Small intestine (tissue), 7 donors: ENCODE measurements around the gene FXN. TPM values are rescaled to one million over a fixed set of nuclear protein-coding genes. Genes with fewer than 3 reads are reported as not detected.
"Not testable (repeated sequence)": the region's sequence is repeated elsewhere in the genome, so short reads cannot be mapped to it uniquely, and the experiment has no call there.

ENCODE experiments used
- DNase-seq, 2 donors: peaks; one replicate each; pipeline versions ENCODE4 v3.0.0 to v3.0.0-alpha.2; 2013
- FAIRE-seq: peaks from 2 replicates; lab custom pipeline; 2012; peaks lifted over from hg19 to GRCh38; lab: Jason Lieb, UNC
- H3K27ac ChIP-seq, 3 donors: one replicate each; pipeline ENCODE4 v1.5.1; 2013; ENCODE audit warnings: low read length in 2 of 3, mild to moderate bottlenecking in 2 of 3, control low read depth in 1 of 3, inconsistent platforms in 1 of 3, low read depth in 1 of 3, moderate library complexity in 1 of 3
- H3K27me3 ChIP-seq, 3 donors: one replicate each; pipeline ENCODE4 v1.6.1; 2013; ENCODE audit warnings: low read length in 3 of 3, inconsistent platforms in 1 of 3; ENCODE audit not compliant: control insufficient read depth in 3 of 3, insufficient read depth in 3 of 3
- H3K36me3 ChIP-seq, 3 donors: one replicate each; pipeline ENCODE4 v1.6.1; 2013; ENCODE audit warnings: low read length in 3 of 3, inconsistent platforms in 1 of 3, low read depth in 1 of 3, mild to moderate bottlenecking in 1 of 3, moderate library complexity in 1 of 3; ENCODE audit not compliant: control insufficient read depth in 3 of 3, insufficient read depth in 2 of 3
- H3K4me1 ChIP-seq, 3 donors: one replicate each; pipeline ENCODE4 v1.6.1; 2013; ENCODE audit warnings: low read length in 2 of 3, inconsistent platforms in 1 of 3, low read depth in 1 of 3, mild to moderate bottlenecking in 1 of 3, moderate library complexity in 1 of 3; ENCODE audit not compliant: control insufficient read depth in 3 of 3, insufficient read depth in 2 of 3
- H3K4me3 ChIP-seq, 3 donors: one replicate each; pipeline ENCODE4 v1.5.1; 2013; ENCODE audit warnings: low read length in 3 of 3, control low read depth in 1 of 3, inconsistent platforms in 1 of 3, low read depth in 1 of 3, mild to moderate bottlenecking in 1 of 3, moderate library complexity in 1 of 3
- H3K9me3 ChIP-seq, 2 donors: one replicate each; pipeline ENCODE4 v1.6.1; 2013; ENCODE audit warnings: low read depth in 1 of 2, low read length in 1 of 2; ENCODE audit not compliant: control insufficient read depth in 2 of 2, insufficient read depth in 1 of 2
- WGBS, 3 donors: extraction: QIAGEN DNeasy Blood & Tissue Kit; methylation state at CpG; one replicate each; pipeline ENCODE4 v1.1.7; 2013; 5-methylcytosine and 5-hydroxymethylcytosine counted together
- polyA plus RNA-seq, 4 donors: library from polyadenylated mRNA; stranded (reverse) in 3 of 4; unstranded in 1 of 4; fragments of 200-250 nt in 3 of 4; fragments of 120-200 nt in 1 of 4; gene quantifications; one replicate each; pipeline versions ENCODE4 v1.2.1 to v1.2.3, GENCODE V29; 2013
- donor health status: healthy with polysubstance abuse.
- donor health status: control.
- donor health status: control.
- donor health status: Bipolar disorder and iron deficiency.
- donor health status: healthy.

FXN gene
- polyA plus RNA-seq, 4 donors = 2.7 to 16.6 (median 8.8) TPM

DNA sequence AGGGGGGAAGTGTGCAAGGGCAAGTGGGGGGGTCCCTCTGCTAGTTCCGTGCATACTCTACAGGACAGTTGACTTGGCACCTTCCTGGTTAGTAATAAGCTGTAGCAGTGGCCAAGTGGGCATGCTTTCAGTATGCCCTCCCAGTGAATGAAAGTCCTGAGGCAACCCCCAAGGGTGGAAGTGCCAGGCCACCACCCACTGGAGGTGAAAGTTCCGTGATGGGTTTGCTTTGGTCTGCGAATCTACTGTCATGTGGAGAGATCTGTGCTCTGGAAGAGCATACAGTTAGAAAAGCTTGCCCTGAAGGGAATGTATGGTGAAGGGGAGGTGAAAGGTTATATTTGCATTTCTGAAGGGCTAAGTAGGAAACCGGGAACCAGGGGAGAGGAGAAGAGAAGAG is 10.3 kb downstream of the FXN start:
- FAIRE-seq (no peak), DNase-seq (no peak)
- Histone ChIP-seq H3K27ac (no peak overlapping the region), H3K27me3 (no peaks in the 10 kb centered on the region), H3K9me3 (no peaks in the 10 kb centered on the region), H3K4me3 (no peak overlapping the region), H3K36me3 (peaks cover 0 to 30% (median 2%) of the 10 kb centered on the region in 3 donors), H3K4me1 (no peaks in the 10 kb centered on the region)
- 76 to 84% (median 83%) methylated on average over 4 of the region's 4 CpGs for WGBS, 3 donors

DNA sequence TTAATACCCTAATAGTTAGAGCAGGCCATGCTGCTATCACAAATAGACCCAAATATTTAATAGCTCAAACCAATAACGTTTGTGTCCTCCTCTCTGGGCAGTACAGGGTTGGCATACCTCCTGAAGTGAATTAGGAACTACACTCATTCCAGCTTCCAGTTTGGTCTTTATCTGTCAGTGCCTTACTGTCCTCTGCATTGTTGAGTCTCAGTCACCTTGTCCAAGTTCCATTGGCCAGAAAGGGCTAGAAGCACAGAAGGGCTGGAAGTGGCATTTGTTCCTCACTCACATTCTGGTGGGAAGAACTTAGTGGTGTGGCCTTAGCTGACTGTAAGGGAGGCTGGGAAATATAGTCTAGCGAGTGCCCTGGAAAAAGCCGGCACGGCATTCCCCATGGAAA is 11.2 kb downstream of the FXN start:
- H3K4me1 ChIP-seq = no peaks in the 10 kb centered on the region
- DNase-seq (no peak), FAIRE-seq (no peak)
- H3K4me3 ChIP-seq = no peak overlapping the region
- H3K27me3 ChIP-seq = no peaks in the 10 kb centered on the region
- peaks cover 0 to 26% (median 2%) of the 10 kb centered on the region in 3 donors for H3K36me3 ChIP-seq
- H3K27ac ChIP-seq = no peak overlapping the region
- H3K9me3 ChIP-seq = no peaks in the 10 kb centered on the region
- WGBS, 3 donors = 66 to 82% (median 70%) methylated on average over 4 of the region's 4 CpGs

DNA sequence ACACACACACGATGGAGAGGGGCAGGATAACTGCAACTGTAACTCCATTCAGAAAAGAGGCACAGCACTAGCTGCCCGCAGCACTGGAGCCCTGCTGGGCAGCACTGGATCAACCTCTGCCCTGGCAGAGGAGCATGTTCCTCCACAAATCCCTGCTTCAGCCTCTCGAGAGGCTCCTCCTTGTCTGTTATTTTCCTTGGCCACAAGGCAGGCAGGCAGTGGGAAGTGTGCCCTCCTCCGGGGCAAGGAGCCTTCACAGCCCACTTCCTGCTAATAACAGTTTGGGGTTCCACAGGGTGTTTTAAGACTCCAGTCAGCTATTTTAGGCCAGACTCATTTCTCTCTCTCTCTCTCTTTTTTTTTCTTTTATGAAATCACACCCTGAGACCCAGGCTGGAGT is 11.8 kb downstream of the FXN start:
- WGBS, 3 donors = 62 to 76% (median 74%) methylated on average over 4 of the region's 4 CpGs
- no peak overlapping the region for H3K27ac ChIP-seq
- no peak overlapping the region for H3K4me3 ChIP-seq
- no peaks in the 10 kb centered on the region for H3K27me3 ChIP-seq
- H3K4me1 ChIP-seq = no peaks in the 10 kb centered on the region
- H3K36me3 ChIP-seq = peaks cover 0 to 26% (median 2%) of the 10 kb centered on the region in 3 donors
- FAIRE-seq = no peak
- no peaks in the 10 kb centered on the region for H3K9me3 ChIP-seq
- no peak for DNase-seq

DNA sequence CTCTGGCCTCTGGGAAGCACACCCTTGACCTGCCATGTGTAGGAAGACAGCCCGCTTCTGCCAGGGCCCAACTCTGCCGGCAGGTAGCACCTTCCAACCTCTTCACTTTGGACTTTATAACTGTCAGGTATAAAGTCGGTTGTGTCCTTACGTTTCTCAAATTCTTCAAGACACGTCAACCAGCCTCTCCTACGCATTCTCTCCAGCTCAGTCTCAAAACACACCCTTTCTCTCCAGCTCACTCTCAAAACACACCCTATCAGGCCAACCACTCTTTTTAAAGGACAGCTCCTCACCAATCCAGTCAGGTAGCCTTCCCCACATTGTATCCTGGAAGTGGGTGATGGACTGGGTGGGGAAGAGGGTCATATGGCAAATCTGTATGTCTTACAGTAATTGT is 13.5 kb downstream of the FXN start:
- FAIRE-seq (no peak), DNase-seq (no peak)
- Histone ChIP-seq H3K4me3 (no peak overlapping the region), H3K27me3 (no peaks in the 10 kb centered on the region), H3K4me1 (no peaks in the 10 kb centered on the region), H3K27ac (no peak overlapping the region), H3K36me3 (peaks cover 0 to 29% (median 2%) of the 10 kb centered on the region in 3 donors), H3K9me3 (no peaks in the 10 kb centered on the region)
- WGBS, 3 donors = 87 to 89% (median 87%) methylated on average over 6 of the region's 6 CpGs

DNA sequence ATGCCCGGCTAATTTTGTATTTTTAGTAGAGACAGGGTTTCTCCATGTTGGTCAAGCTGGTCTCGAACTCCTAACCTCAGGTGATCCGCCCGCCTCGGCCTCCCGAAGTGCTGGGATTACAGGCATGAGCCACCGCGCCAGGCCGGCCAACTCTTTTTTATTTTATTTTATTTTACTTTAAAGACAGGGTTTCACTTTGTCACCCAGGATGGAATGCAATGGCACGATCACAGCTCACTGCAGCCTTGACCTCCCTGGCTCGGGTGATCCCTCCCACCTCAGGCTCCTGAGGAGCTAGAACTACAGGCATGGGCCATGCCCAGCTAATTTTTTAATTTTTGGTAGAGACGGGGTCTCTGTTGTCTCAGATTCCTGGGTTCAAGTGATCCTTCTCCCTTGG is 15.4 kb downstream of the FXN start:
- 88 to 90% (median 90%) methylated on average over 9 to 12 of the region's 12 CpGs for WGBS, 3 donors
- not testable (repeated sequence) for H3K27ac ChIP-seq, FAIRE-seq

DNA sequence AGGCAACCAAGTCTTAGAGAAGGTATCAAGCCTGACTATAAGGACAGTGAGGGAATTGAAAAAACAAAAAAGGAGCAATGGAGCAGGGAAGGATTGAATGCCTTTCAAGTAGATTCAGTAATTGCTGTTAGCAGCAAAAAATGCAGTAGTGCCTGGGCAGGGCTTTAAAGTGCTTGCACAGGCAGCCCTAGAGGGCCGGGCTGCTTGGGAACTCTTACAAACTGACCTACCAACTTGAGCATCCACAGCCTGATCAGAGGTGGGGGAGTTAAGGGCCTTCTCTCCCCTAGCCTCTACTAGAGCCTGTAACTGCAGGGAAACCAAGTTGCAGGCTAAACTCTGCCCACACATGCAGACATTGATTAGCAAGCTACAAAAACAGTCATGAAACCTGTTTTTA is 19.4 kb downstream of the FXN start:
- Histone ChIP-seq H3K36me3 (peaks cover 0 to 12% (median 0%) of the 10 kb centered on the region in 3 donors), H3K27ac (no peak overlapping the region), H3K4me3 (no peak overlapping the region), H3K27me3 (no peaks in the 10 kb centered on the region), H3K4me1 (no peaks in the 10 kb centered on the region), H3K9me3 (no peaks in the 10 kb centered on the region)
- DNase-seq (no peak), FAIRE-seq (no peak)
- WGBS, 3 donors = 81 to 100% (median 85%) methylated on average over 1 of the region's 1 CpG

More for the DNA sequence above, 15.4 kb downstream of the FXN start:
- peaks cover 0 to 31% (median 2%) of the 10 kb centered on the region in 3 donors for H3K36me3 ChIP-seq
- not testable (repeated sequence) for H3K4me3 ChIP-seq, H3K4me1 ChIP-seq, DNase-seq, H3K27me3 ChIP-seq, H3K9me3 ChIP-seq

DNA sequence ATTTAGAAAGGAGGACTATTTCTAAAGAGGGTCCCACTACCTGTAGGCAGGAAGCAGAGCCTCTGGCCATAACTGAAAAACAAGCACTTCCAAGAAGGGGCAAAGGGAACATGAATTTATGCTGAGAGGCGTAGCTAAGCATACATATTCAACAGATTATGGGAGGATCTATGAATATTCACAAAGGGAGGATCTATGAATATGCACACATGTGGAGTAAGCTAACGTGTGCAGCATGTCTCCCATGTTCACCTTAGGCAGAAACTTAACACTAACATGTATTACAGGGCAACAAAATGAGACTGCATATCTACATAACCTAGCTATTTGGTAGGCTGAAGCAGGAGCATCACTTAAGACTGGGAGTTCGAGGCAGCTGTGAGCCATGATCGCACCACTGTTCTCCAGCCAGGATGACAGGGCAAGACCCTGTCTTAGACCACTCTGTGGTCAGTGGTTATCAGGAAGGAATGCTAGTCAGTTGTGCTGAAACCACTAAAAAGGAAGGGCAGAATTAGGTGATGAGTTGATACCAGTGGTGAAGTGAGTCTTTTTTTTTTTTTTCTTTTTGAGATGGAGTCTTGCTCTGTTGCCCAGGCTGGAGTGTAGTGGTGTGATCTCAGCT is 20.8 kb downstream of the FXN start:
- DNase-seq (no peak), FAIRE-seq (no peak)
- no peak overlapping the region for H3K4me3 ChIP-seq
- WGBS, 3 donors = 89 to 92% (median 91%) methylated on average over 4 of the region's 4 CpGs
- no peak overlapping the region for H3K27ac ChIP-seq
- no peaks in the 10 kb centered on the region for H3K4me1 ChIP-seq
- H3K9me3 ChIP-seq = no peaks in the 10 kb centered on the region
- H3K36me3 ChIP-seq = peaks cover 0 to 15% (median 0%) of the 10 kb centered on the region in 3 donors
- no peaks in the 10 kb centered on the region for H3K27me3 ChIP-seq

DNA sequence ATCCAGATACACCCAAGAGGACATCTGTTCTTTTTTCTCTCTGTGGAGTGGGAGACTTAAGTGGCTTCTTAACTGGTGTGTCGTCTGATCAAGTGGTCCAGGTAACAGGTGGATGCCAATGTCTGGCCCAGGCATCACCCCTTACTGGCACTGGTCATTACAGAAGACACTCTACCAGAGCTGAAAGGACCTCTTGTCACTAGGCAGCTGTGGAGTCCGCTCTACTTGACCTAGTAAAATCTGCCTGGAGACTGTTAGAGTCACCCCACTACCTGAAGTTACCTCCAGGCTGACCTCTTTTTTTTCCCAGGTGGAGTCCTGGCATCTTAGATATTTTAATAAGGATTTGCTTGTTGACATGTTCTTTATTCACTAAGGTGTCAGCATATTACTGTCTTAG is 22.5 kb downstream of the FXN start:
- DNase-seq (no peak), FAIRE-seq (no peak)
- Histone ChIP-seq H3K4me3 (no peak overlapping the region), H3K9me3 (no peaks in the 10 kb centered on the region), H3K27ac (no peak overlapping the region), H3K27me3 (no peaks in the 10 kb centered on the region), H3K36me3 (peaks cover 0 to 15% (median 0%) of the 10 kb centered on the region in 3 donors), H3K4me1 (no peaks in the 10 kb centered on the region)
- WGBS, 3 donors = 87 to 97% (median 95%) methylated on average over 2 of the region's 2 CpGs

DNA sequence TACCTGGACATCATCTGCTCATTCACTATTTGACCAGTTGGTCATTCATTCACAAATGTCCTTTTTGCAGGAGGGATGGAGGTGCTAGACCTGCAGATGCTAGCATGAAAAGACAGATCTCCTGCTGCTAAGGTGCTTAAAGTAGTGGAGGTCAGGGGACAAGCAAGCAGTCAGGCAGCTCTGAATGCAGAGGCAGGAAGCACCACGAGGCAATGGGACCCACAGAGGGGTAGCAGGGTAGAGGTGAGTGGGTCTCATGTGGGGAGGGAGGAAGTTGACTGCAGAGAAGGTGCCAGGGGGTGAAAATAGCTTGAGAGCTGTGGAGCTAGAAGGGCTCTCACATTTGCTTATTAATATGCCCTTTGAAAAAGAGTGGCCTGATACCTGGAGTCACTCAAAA is 25.2 kb downstream of the FXN start:
- Histone ChIP-seq H3K27ac (no peak overlapping the region), H3K27me3 (no peaks in the 10 kb centered on the region), H3K4me1 (no peaks in the 10 kb centered on the region), H3K4me3 (no peak overlapping the region), H3K36me3 (peaks cover 0 to 10% (median 0%) of the 10 kb centered on the region in 3 donors), H3K9me3 (no peaks in the 10 kb centered on the region)
- DNase-seq (no peak), FAIRE-seq (no peak)
- 33 to 59% (median 35%) methylated on average over 1 of the region's 1 CpG for WGBS, 3 donors
